ENCODE measurements around the gene RRP15. TPM values are rescaled to one million over a fixed set of nuclear protein-coding genes. Genes with fewer than 3 reads are reported as not detected.

Gene RRP15
- total RNA-seq, 2 experiments from 2014 or later, result 10.5 to 15.2 TPM

- DNase-seq (no peak), ATAC-seq (ENCODE audit: poor library complexity) (no peak)
- no peaks in the 10 kb centered on the region for H3K9me3 ChIP-seq (ENCODE audit: control insufficient read depth in 1 of 2, insufficient read depth in 1 of 2, low read length in 2 of 2)
- H3K36me3 ChIP-seq (ENCODE audit: insufficient read depth, low read length), result peaks cover 36% of the 10 kb centered on the region
- Mint-ChIP-seq H3K4me1 (ENCODE audit: low read depth) (peaks cover 30% of the 10 kb centered on the region), H3K4me3 (no peak overlapping the region), H3K36me3 (ENCODE audit: low read depth) (peaks cover 55% of the 10 kb centered on the region), H3K27ac (no peak overlapping the region), H3K9me3 (no peaks in the 10 kb centered on the region), H3K27me3 (no peaks in the 10 kb centered on the region)
- no peak overlapping the region for H3K27ac ChIP-seq (ENCODE audit: low read depth in 1 of 2, low read length in 2 of 2)
- H3K4me1 ChIP-seq (ENCODE audit: insufficient read depth, low read length), result no peaks in the 10 kb centered on the region
- ChIA-PET POLR2A (no interaction called here), CTCF (no interaction called here)
- no peak for TF ChIP-seq CTCF (IDR thresholded peaks at IDR 0.05)
- intact Hi-C loops (cut with DNase I, micrococcal nuclease), result no loop called here
- no peaks in the 10 kb centered on the region for H3K27me3 ChIP-seq (ENCODE audit: control insufficient read depth in 1 of 2, insufficient read depth in 2 of 2, low read length in 2 of 2)
- H3K4me3 ChIP-seq (ENCODE audit: low read length), result no peak overlapping the region
Observed at GRCh38 chr1:218301217-218301616, 16.1 kb downstream of the RRP15 start.

DNA sequence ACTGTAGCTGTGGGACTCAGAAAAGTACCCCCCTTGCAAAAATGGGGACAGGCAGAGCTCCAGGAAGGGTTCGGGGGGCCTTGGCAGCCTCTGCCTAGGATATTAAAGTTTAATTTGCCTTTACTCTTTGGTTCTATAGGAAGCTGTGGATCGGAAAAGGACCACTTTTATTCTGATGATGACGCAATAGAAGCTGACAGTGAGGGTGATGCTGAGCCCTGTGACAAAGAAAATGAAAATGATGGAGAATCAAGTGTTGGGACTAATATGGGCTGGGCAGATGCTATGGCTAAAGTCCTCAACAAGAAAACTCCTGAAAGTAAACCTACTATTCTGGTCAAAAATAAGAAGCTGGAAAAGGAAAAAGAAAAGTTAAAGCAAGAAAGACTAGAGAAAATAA lies 17.1 kb downstream of the RRP15 start:
- Histone ChIP-seq H3K4me3 (ENCODE audit: low read length) (no peak overlapping the region), H3K36me3 (ENCODE audit: insufficient read depth, low read length) (peaks cover 42% of the 10 kb centered on the region), H3K27me3 (ENCODE audit: control insufficient read depth in 1 of 2, insufficient read depth in 2 of 2, low read length in 2 of 2) (no peaks in the 10 kb centered on the region), H3K4me1 (ENCODE audit: insufficient read depth, low read length) (no peaks in the 10 kb centered on the region), H3K27ac (ENCODE audit: low read depth in 1 of 2, low read length in 2 of 2) (no peak overlapping the region), H3K9me3 (ENCODE audit: control insufficient read depth in 1 of 2, insufficient read depth in 1 of 2, low read length in 2 of 2) (no peaks in the 10 kb centered on the region)
- no peak overlapping the region for H3K4me3 Mint-ChIP-seq
- ATAC-seq (ENCODE audit: poor library complexity) (no peak), DNase-seq (no peak)
- peaks cover 52% of the 10 kb centered on the region for H3K36me3 Mint-ChIP-seq (ENCODE audit: low read depth)
- no peaks in the 10 kb centered on the region for H3K9me3 Mint-ChIP-seq
- POLR2A ChIA-PET, result no interaction called here
- CTCF ChIA-PET, result no interaction called here
- no peaks in the 10 kb centered on the region for H3K27me3 Mint-ChIP-seq
- peaks cover 24% of the 10 kb centered on the region for H3K4me1 Mint-ChIP-seq (ENCODE audit: low read depth)
- H3K27ac Mint-ChIP-seq, result no peak overlapping the region
- intact Hi-C loops (cut with DNase I, micrococcal nuclease), result no loop called here
- no peak for TF ChIP-seq CTCF (IDR thresholded peaks at IDR 0.05)

DNA sequence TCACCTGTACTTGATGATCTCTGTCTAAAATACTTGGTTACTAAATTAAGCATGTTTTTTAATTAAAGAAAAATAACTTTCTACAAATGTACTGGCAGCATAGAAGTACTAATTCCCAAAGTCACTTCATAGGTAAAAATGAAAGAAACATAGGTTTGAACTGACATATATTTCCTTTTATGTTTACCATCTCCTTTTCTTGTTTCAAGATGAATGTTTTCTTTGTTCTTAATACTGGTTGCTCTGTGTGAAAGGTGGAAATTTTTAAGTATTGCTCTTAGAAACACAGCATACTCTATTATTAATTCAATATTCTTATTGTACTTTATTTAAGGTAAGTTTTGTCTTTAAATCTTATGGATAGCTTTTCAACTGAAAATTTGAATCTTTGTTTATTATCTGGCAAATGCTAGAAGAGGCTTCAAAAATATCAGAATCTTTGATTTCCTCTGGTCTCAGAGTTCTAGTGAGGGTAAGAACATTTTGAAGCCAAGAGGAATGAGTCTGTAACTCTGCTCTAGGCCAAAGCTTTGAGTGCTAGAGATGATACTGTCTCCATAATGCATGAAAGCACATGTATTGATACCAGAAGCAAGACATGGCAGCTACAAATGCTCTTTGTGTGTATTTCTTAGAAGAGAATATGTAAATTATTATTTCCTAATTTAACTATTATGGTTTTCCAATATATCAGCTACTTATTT lies 18.2 kb downstream of the RRP15 start:
- Mint-ChIP-seq H3K27me3 (no peaks in the 10 kb centered on the region), H3K36me3 (ENCODE audit: low read depth) (peaks cover 58% of the 10 kb centered on the region), H3K4me1 (ENCODE audit: low read depth) (peaks cover 16% of the 10 kb centered on the region), H3K4me3 (no peak overlapping the region), H3K9me3 (no peaks in the 10 kb centered on the region), H3K27ac (no peak overlapping the region)
- H3K27me3 ChIP-seq (ENCODE audit: control insufficient read depth in 1 of 2, insufficient read depth in 2 of 2, low read length in 2 of 2), result no peaks in the 10 kb centered on the region
- no peak for ATAC-seq (ENCODE audit: poor library complexity)
- intact Hi-C loops (cut with DNase I, micrococcal nuclease), result no loop called here
- H3K36me3 ChIP-seq (ENCODE audit: insufficient read depth, low read length), result peaks cover 42% of the 10 kb centered on the region
- H3K9me3 ChIP-seq (ENCODE audit: control insufficient read depth in 1 of 2, insufficient read depth in 1 of 2, low read length in 2 of 2), result no peaks in the 10 kb centered on the region
- CTCF ChIA-PET, result no interaction called here
- H3K4me1 ChIP-seq (ENCODE audit: insufficient read depth, low read length), result no peaks in the 10 kb centered on the region
- DNase-seq, result no peak
- no peak overlapping the region for H3K27ac ChIP-seq (ENCODE audit: low read depth in 1 of 2, low read length in 2 of 2)
- H3K4me3 ChIP-seq (ENCODE audit: low read length), result no peak overlapping the region
- POLR2A ChIA-PET, result no interaction called here
- TF ChIP-seq CTCF (IDR thresholded peaks at IDR 0.05), result no peak
